T-helper 1 cell treated with Interleukin-12 subunit alpha and Interleukin-12 subunit beta and Interleukin-4 antibody, amounts not matched to agents 30 μg/mL and 1 μg/mL, for 36 hours (primary cell): ENCODE data around the gene C1orf141.

Experiments used
- H3K27ac Mint-ChIP-seq: one replicate; pipeline ENCODE4 v1.8.0; 2021; ENCODE audit warnings: mild to moderate bottlenecking, mixed read lengths
- H3K27me3 Mint-ChIP-seq: one replicate; pipeline ENCODE4 v1.8.0; 2021; ENCODE audit warnings: low read depth, mixed read lengths
- H3K36me3 Mint-ChIP-seq: one replicate; pipeline ENCODE4 v1.8.0; 2021; ENCODE audit warnings: low read depth, mixed read lengths
- H3K4me1 Mint-ChIP-seq: one replicate; pipeline ENCODE4 v1.8.0; 2021; ENCODE audit warnings: low read depth, mixed read lengths
- H3K4me3 Mint-ChIP-seq: one replicate; pipeline ENCODE4 v1.8.0; 2021; ENCODE audit warnings: mild to moderate bottlenecking, moderate library complexity, mixed read lengths
- H3K9me3 Mint-ChIP-seq: one replicate; pipeline ENCODE4 v1.8.0; 2021; ENCODE audit warnings: mixed read lengths

C1orf141 gene

DNA sequence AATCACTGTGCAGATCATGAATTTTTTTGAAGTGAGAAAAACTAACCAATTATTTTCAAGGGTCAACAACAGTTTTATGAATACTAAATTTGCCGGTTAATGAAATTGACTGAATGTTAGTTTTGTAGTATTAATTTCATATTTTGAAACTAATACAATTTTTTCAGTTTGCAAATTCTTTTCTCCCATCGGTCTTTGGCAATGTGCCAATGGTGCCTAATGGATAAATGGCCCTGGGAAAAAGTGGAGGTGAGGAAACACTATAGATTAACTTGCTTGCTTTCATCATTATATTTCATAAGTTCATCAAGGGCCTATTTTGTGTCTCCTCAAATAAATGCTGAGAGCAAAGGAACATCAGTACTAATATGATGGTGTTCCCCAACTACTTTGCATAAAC is 4.1 kb downstream of the C1orf141 start:
- no peak overlapping the region for H3K4me3 Mint-ChIP-seq
- H3K9me3 Mint-ChIP-seq = no peaks in the 10 kb centered on the region
- no peak overlapping the region for H3K27ac Mint-ChIP-seq
- H3K4me1 Mint-ChIP-seq = peaks cover 14% of the 10 kb centered on the region
- no peaks in the 10 kb centered on the region for H3K27me3 Mint-ChIP-seq
- H3K36me3 Mint-ChIP-seq = no peaks in the 10 kb centered on the region

DNA sequence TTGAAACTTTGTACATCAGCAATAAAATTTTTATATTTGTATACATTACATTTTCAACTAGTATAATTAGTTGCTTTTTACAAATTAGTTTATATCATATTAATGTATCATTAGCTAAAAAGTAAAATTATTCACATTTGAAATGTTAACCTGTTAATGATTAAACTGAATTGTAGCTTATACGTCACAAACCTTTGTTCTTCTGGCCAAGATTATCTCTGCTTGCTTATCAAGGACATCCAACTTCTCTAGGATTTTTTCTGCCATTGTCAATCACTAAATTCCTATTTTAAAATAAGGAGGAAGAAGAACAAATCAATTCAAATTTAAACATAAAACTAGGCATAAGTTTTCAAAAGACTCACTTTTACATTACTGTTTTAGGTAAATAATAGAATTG is 7.8 kb downstream of the C1orf141 start:
- H3K4me1 Mint-ChIP-seq = peaks cover 7% of the 10 kb centered on the region
- no peaks in the 10 kb centered on the region for H3K36me3 Mint-ChIP-seq
- H3K9me3 Mint-ChIP-seq = no peaks in the 10 kb centered on the region
- no peaks in the 10 kb centered on the region for H3K27me3 Mint-ChIP-seq
- no peak overlapping the region for H3K4me3 Mint-ChIP-seq
- no peak overlapping the region for H3K27ac Mint-ChIP-seq

DNA sequence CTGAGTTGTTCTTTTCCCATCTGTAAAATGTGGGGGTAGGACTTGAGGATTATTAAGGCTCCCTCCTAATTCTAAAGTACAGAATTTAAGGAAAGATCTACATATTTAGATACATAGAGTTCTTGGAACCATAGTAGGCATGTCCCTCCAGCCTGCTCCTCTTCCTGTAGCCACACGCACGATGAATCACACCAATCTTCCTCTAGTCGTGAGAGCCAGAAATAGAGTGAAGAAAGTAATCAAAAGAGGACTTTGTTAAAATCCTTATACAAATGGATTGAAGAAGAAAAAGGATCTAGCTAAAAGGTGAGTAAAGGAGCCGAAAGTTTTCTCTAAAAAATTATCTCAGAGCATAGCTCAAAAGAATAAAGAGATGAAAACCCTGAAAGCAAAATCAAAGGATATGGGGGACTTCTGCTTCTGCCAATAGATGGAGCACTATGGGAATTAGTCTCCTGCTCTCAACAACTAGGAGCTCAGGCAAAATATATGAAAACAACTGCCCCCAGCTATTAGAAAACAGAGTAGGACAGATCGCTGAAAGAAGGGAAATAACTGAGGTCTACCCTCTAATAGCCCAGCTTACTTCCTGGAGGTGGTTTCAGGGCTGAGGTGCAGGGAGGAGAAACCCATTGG is 8.5 kb downstream of the C1orf141 start:
- H3K36me3 Mint-ChIP-seq = no peaks in the 10 kb centered on the region
- H3K4me3 Mint-ChIP-seq = no peak overlapping the region
- no peak overlapping the region for H3K27ac Mint-ChIP-seq
- no peaks in the 10 kb centered on the region for H3K27me3 Mint-ChIP-seq
- peaks cover 7% of the 10 kb centered on the region for H3K4me1 Mint-ChIP-seq
- H3K9me3 Mint-ChIP-seq = no peaks in the 10 kb centered on the region

DNA sequence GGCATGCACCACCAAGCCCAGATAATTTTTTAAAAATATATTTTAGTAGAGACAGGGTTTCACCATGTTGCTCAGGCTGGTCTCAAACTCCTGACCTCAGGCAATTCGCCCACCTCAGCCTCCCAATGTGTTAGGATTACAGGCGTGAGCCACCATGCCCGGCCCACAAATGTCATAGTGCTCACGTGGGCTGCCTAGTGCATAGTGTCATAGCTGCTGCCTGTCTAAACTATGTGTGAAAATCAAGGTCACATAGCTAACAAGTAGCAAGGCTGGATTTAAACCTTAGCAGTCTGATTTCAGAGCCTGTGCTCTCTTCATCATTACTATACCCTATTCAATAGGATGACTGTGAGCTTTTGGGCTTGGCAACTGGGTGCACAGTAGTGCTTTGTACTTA is 10.3 kb downstream of the C1orf141 start:
- no peak overlapping the region for H3K27ac Mint-ChIP-seq
- no peaks in the 10 kb centered on the region for H3K27me3 Mint-ChIP-seq
- no peaks in the 10 kb centered on the region for H3K9me3 Mint-ChIP-seq
- H3K4me3 Mint-ChIP-seq = no peak overlapping the region
- H3K4me1 Mint-ChIP-seq = peaks cover 2% of the 10 kb centered on the region
- H3K36me3 Mint-ChIP-seq = no peaks in the 10 kb centered on the region

DNA sequence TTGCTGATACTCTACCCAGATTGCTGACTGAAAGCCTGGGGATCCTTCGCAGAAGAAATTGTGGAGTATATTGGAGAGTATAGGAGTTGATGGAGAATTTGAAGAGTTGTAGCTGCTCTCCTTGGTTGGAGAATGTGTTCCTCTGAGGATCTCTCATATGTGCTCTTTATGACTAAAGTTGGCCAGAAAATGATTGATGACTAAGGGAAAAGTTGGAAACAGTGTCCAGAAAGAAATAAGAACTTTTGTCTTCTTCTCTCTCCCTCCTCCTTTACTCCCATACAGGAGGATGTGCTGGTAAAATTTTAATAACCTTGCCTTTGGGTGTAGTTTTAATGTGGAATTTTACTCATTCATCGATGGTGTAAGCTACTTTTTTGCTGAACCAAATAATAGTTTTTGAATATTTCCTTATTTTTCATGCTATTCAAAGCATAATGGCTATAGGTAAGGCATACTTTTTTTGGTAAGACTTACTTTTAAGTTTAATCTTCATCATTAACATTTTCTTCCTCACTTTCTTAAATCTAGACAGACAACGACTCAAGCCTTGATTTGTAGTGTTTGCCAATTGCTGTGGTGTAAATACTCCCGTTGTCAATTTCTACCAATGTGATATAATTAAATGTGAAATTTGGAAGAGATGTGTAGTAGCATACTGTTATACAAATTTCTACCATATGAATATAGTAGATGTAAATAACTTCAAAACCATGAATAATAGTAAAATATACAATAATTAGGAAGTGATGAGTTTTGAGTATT is 13.7 kb downstream of the C1orf141 start:
- H3K4me1 Mint-ChIP-seq = peaks cover under 1% of the 10 kb centered on the region
- no peaks in the 10 kb centered on the region for H3K27me3 Mint-ChIP-seq

DNA sequence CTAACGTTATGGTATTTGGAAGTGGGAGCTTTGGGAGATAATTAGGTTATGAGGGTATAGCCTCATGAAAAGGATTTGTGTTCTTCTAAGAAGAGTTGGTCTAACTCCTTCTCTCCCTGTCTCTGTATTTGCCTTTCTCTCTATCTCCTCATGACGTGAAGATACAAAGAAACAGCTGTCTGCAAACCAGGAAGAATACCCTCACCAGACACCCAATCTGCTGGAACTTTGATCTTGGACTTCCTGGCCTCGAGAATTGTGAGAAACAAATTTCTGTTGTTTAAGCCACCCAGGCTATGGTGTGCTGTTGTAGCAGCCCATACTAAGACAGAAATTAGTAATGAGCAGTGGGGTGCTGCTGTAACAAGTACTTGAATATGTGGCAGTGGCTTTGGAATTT is 16.1 kb downstream of the C1orf141 start:
- Mint-ChIP-seq H3K4me1 (no peaks in the 10 kb centered on the region), H3K9me3 (no peaks in the 10 kb centered on the region), H3K27ac (no peak overlapping the region), H3K4me3 (no peak overlapping the region), H3K36me3 (no peaks in the 10 kb centered on the region), H3K27me3 (no peaks in the 10 kb centered on the region)

More for the DNA sequence above, 13.7 kb downstream of the C1orf141 start:
- no peaks in the 10 kb centered on the region for H3K36me3 Mint-ChIP-seq
- H3K9me3 Mint-ChIP-seq = no peaks in the 10 kb centered on the region
- no peak overlapping the region for H3K4me3 Mint-ChIP-seq
- no peak overlapping the region for H3K27ac Mint-ChIP-seq

DNA sequence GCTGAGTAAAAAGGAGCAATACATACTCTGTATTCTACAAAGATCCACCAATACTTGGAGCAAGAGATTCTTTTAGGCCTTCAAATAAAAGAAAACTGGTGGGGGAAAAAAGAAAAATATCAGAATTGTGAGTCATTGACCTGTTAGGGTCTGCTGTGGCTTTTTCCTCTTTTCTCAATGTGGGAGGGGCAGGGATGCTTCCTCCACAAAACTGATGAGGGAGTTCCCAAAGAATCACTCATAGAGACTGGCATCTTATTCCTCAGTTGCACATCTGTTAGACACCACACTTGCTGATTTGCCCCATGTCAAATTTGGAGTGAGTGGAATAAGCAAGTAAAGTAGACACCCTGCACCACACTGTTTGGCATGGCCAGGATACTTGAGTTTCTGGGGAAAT is 16.6 kb downstream of the C1orf141 start:
- H3K27ac Mint-ChIP-seq = no peak overlapping the region

DNA sequence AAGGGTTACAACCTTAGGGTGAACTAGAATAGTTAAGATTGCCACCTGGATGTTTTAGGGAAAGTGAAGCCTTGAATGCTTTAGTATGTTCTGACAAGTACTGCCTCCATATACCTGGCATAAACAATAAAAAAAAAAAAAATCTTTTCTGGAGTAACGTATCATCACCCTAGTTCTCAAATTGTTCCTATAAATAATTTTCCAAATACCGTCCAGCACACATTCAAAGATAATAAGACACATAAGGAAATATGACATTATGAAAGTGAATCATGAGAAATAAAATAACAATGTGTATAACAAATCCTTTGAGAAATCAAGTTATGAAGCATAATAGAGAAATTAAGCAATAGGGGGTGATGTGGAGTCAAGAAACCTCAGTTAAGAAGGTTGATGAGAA is 20.6 kb downstream of the C1orf141 start:
- H3K27ac Mint-ChIP-seq = no peak overlapping the region
- H3K27me3 Mint-ChIP-seq = no peaks in the 10 kb centered on the region
- no peaks in the 10 kb centered on the region for H3K4me1 Mint-ChIP-seq
- H3K9me3 Mint-ChIP-seq = no peaks in the 10 kb centered on the region
- H3K4me3 Mint-ChIP-seq = no peak overlapping the region
- no peaks in the 10 kb centered on the region for H3K36me3 Mint-ChIP-seq

More for the DNA sequence above, 16.6 kb downstream of the C1orf141 start:
- Mint-ChIP-seq H3K4me1 (no peaks in the 10 kb centered on the region), H3K27me3 (no peaks in the 10 kb centered on the region), H3K4me3 (no peak overlapping the region), H3K36me3 (no peaks in the 10 kb centered on the region), H3K9me3 (no peaks in the 10 kb centered on the region)

DNA sequence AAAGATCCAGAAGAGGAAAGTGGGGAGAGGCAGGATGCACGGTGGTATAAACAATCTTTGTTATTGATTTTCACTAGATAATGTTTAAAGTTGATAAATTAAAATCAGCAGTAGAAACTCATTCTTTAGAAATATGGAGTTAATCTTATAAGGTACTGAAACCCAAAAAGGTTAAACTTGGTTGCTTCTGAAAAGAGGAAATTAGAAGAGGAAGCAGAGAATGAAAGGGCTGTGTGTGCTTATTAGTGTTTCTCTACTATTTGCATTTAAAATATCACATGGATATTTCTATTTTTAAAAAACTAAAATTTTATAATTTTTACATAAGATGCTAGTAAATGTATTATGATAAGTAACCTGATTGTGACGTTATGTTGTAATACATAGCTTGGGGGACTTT is 24.4 kb downstream of the C1orf141 start:
- H3K4me3 Mint-ChIP-seq = no peak overlapping the region
- H3K9me3 Mint-ChIP-seq = no peaks in the 10 kb centered on the region
- H3K36me3 Mint-ChIP-seq = no peaks in the 10 kb centered on the region

DNA sequence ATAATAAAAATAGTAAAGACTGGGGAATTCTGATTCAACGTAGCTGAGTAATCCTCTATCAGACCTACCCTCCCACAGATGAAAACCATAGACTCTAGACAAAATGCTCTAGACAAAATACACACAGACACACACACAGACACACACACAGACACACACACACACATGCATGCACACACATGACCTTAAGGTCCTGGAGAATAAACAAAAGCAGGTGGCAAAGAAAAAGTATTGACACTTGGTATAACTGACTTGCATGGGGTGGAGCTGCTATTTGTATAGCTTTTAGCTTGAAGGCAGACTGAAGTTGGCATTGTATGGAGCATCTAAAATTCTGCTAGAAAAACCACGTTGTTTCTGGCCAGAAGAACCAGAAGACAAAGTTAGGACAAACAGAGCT is 29.3 kb downstream of the C1orf141 start:
- Mint-ChIP-seq H3K36me3 (no peaks in the 10 kb centered on the region), H3K27ac (no peak overlapping the region), H3K4me3 (no peak overlapping the region), H3K4me1 (no peaks in the 10 kb centered on the region), H3K27me3 (peaks cover 13% of the 10 kb centered on the region), H3K9me3 (no peaks in the 10 kb centered on the region)

More for the DNA sequence above, 24.4 kb downstream of the C1orf141 start:
- H3K27ac Mint-ChIP-seq = no peak overlapping the region
- peaks cover 3% of the 10 kb centered on the region for H3K27me3 Mint-ChIP-seq
- H3K4me1 Mint-ChIP-seq = no peaks in the 10 kb centered on the region

DNA sequence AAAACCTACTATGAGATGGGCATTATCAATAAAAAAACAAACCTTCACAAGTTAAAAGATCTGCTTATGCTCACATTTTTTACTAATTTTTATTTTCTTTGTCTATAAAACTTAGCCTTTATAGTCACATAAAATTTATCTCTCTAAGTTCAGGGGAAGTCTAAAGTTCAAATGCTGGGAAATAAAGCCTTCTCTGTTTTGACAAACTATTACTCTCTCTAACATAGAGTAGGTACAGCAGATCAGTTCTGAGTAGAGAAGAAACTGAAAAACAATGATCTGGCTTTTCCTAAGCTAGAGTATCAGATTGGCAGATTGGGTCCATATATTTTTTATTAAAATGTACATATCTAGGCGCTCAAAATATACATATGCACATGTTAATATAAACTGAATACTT is 31.2 kb downstream of the C1orf141 start:
- Mint-ChIP-seq H3K4me1 (no peaks in the 10 kb centered on the region), H3K9me3 (no peaks in the 10 kb centered on the region), H3K4me3 (no peak overlapping the region), H3K27ac (no peak overlapping the region), H3K36me3 (no peaks in the 10 kb centered on the region), H3K27me3 (peaks cover 17% of the 10 kb centered on the region)

DNA sequence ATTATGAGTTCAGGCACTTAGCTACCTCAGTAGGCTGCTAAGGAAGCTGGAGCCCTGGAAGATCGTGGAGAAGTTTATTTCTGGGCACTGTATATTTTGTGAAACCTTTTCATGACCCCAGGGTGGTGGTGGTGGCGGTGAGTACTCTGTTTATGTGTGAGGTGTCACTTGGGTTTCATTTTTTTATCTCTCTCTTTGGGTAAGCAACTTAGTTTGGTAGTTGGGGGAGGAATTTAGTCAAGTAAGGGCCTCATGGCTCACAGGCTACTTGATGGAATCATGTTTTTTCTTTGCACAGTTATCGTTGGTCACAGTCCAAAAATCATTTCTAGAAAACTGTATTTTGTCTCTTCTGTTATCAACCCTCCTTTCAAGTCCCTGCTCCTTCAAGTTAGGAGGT is 33.9 kb downstream of the C1orf141 start:
- Mint-ChIP-seq H3K27me3 (peaks cover 14% of the 10 kb centered on the region), H3K4me3 (no peak overlapping the region), H3K27ac (no peak overlapping the region), H3K4me1 (no peaks in the 10 kb centered on the region), H3K9me3 (no peaks in the 10 kb centered on the region), H3K36me3 (no peaks in the 10 kb centered on the region)

DNA sequence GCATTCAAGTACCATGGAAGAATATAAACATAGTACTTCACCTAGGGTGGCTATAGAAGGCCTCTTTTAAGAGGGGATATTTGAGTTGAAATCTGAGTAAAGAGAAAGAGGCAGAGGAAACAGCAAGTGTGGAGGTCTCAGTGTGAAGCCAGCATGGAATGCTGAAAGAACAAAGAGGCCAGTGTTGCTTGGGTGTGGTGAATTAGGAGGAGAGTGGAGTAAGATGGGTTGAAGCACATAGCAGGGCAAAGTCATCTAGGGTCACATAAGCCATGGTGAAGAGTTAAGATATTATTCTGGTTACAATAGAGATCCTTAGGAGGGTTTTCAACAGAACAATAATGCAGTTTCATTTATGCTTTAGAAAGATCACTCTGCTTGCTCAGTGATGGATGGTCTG is 37.5 kb downstream of the C1orf141 start:
- H3K9me3 Mint-ChIP-seq = no peaks in the 10 kb centered on the region
- peaks cover 16% of the 10 kb centered on the region for H3K27me3 Mint-ChIP-seq
- H3K27ac Mint-ChIP-seq = no peak overlapping the region
- no peak overlapping the region for H3K4me3 Mint-ChIP-seq
- no peaks in the 10 kb centered on the region for H3K36me3 Mint-ChIP-seq
- H3K4me1 Mint-ChIP-seq = no peaks in the 10 kb centered on the region

DNA sequence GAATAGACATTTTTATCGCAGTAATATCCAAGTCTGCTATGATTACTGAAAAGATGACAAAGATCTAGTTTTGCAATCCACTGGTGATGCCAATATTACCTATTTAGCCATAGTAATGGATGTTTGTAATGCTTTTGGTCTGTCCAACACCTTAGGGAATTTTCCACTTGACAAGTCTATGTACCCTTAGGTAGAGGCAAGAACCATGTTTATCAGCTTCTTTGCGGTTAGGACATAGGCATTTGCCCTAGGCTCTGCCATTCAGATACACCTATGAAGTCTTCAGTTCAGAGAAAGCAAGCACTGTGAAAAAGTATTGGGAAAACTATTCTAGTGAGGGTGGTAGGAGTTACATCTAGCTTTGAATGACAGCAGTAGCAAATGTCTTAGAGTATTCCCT is 40.6 kb downstream of the C1orf141 start:
- Mint-ChIP-seq H3K4me3 (no peak overlapping the region), H3K36me3 (no peaks in the 10 kb centered on the region), H3K4me1 (no peaks in the 10 kb centered on the region), H3K27ac (no peak overlapping the region), H3K9me3 (no peaks in the 10 kb centered on the region), H3K27me3 (peaks cover 14% of the 10 kb centered on the region)

DNA sequence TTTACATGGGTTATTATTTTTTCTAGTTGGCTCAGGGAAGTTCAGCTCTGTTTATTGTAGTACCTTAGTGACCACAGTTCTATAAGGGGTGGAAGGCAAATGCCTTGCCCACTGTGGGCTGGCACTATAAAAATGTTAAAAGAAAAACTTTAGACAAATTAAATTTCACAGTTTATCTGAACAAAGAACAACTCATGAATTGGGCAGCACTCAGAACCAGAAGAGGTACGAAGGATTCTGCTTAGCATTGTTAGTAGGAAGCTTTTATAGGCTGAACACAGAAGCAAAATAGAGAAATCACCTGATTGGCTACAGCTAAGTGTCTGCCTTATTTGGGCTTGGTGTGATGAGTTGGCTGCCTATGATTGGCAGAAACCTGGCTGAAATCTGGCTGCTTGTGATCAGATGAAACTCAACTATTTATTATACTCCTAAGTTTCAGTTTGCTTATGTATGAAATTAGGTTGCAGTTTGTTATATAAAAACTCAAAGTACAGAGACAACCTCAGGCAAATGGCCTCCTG is 45.0 kb downstream of the C1orf141 start:
- H3K4me3 Mint-ChIP-seq = no peak overlapping the region

More for the DNA sequence above, 45.0 kb downstream of the C1orf141 start:
- Mint-ChIP-seq H3K27ac (no peak overlapping the region), H3K27me3 (peaks cover 10% of the 10 kb centered on the region), H3K36me3 (no peaks in the 10 kb centered on the region), H3K4me1 (no peaks in the 10 kb centered on the region), H3K9me3 (peaks cover 7% of the 10 kb centered on the region)
